GM18951 (cell line): ENCODE data around the gene BRINP1.

ENCODE experiments used
- POLR2A ChIP-seq: IDR thresholded peaks from 4 replicates; pipeline ENCODE4 v1.6.1; 2011; ENCODE audit warnings: mild to moderate bottlenecking; ENCODE audit not compliant: insufficient read length, insufficient read depth; ENCODE audit errors: extremely low read depth
- in situ Hi-C: fragments of 300-500 bp; cut with MboI; formaldehyde crosslinking; loops from one replicate; pipeline ENCODE4 v1.12.0; 2022; ENCODE audit warnings: low sequenced_read_pairs, mixed read lengths, inconsistent platforms; ENCODE audit not compliant: unreplicated experiment

Gene BRINP1

GRCh38 chr9:119250730-119251129 lies 118.5 kb downstream of the BRINP1 start:
- in situ Hi-C loops = no loop called here
- no peak for TF ChIP-seq POLR2A

- no peak for TF ChIP-seq POLR2A
- in situ Hi-C loops = no loop called here
These were observed 128.7 kb downstream of the BRINP1 start for GRCh38 chr9:119240546-119240945.

GRCh38 chr9:119234636-119235035 lies 134.6 kb downstream of the BRINP1 start:
- in situ Hi-C loops = no loop called here
- TF ChIP-seq POLR2A = no peak

GRCh38 chr9:119227422-119227821 lies 141.8 kb downstream of the BRINP1 start:
- TF ChIP-seq POLR2A = no peak
- in situ Hi-C loops = no loop called here

- in situ Hi-C loops = no loop called here
- TF ChIP-seq POLR2A = no peak
These were observed 144.8 kb downstream of the BRINP1 start for GRCh38 chr9:119224431-119224830.

GRCh38 chr9:119221276-119221675 lies 148.0 kb downstream of the BRINP1 start:
- in situ Hi-C loops = no loop called here
- no peak for TF ChIP-seq POLR2A

GRCh38 chr9:119218293-119218692 lies 150.9 kb downstream of the BRINP1 start:
- in situ Hi-C loops = no loop called here
- no peak for TF ChIP-seq POLR2A

GRCh38 chr9:119216651-119217331 lies 152.4 kb downstream of the BRINP1 start:
- in situ Hi-C loops = no loop called here
- no peak for TF ChIP-seq POLR2A

- in situ Hi-C loops = no loop called here
- TF ChIP-seq POLR2A = no peak
These were observed 153.6 kb downstream of the BRINP1 start for GRCh38 chr9:119215651-119216050.

- TF ChIP-seq POLR2A = no peak
- in situ Hi-C loops = no loop called here
These were observed 155.8 kb downstream of the BRINP1 start for GRCh38 chr9:119213471-119213870.

GRCh38 chr9:119197893-119198607 lies 171.2 kb downstream of the BRINP1 start:
- no peak for TF ChIP-seq POLR2A

GRCh38 chr9:119195521-119195920 lies 173.7 kb downstream of the BRINP1 start:
- in situ Hi-C loops = no loop called here
- TF ChIP-seq POLR2A = no peak

More at GRCh38 chr9:119197893-119198607, 171.2 kb downstream of the BRINP1 start:
- in situ Hi-C loops = no loop called here

GRCh38 chr9:119185298-119185697 lies 183.9 kb downstream of the BRINP1 start:
- in situ Hi-C loops = no loop called here
- TF ChIP-seq POLR2A = no peak

GRCh38 chr9:119184265-119184936 lies 184.8 kb downstream of the BRINP1 start:
- TF ChIP-seq POLR2A = no peak
- in situ Hi-C loops = no loop called here

GRCh38 chr9:119181561-119181960 lies 187.7 kb downstream of the BRINP1 start:
- in situ Hi-C loops = no loop called here
- TF ChIP-seq POLR2A = no peak
